Measurements from ENCODE around the gene IFNA10.
A peak's percentile ranks its signal among the peaks of the same experiment; 100 is the strongest.
"Not testable (repeated sequence)": the region's sequence is repeated elsewhere in the genome, so short reads cannot be mapped to it uniquely, and the experiment has no call there.

IFNA10 gene

GRCh38 chr9:21194867-21195776 lies 11.8 kb downstream of the IFNA10 start:
- peak; percentile 2 for DNase-seq

- not testable (repeated sequence) for DNase-seq
These were observed 19.5 kb downstream of the IFNA10 start, which contains the start of gene IFNA4 for GRCh38 chr9:21187487-21187886. TSS of gene IFNA4 (minus strand) at chr9:21187587. CDS start at chr9:21187531, 56 bp downstream.

- not testable (repeated sequence) for DNase-seq
These were observed 23.9 kb downstream of the IFNA10 start for GRCh38 chr9:21182810-21183736.

GRCh38 chr9:21174671-21175070 lies 32.3 kb downstream of the IFNA10 start:
- no peak for DNase-seq

GRCh38 chr9:21172156-21172555 lies 34.8 kb downstream of the IFNA10 start:
- DNase-seq: no peak

GRCh38 chr9:21171351-21171750 lies 35.6 kb downstream of the IFNA10 start:
- DNase-seq: no peak

GRCh38 chr9:21166560-21166959 lies 40.4 kb downstream of the IFNA10 start, which contains the start of gene IFNA21:
TSS of gene IFNA21 (minus strand) at chr9:21166660. CDS start at chr9:21166612, 48 bp downstream.
- DNase-seq: not testable (repeated sequence)

GRCh38 chr9:21165516-21165915 lies 41.4 kb downstream of the IFNA10 start:
- DNase-seq: no peak

- no peak for DNase-seq
These were observed 46.8 kb downstream of the IFNA10 start for GRCh38 chr9:21160178-21160577.
